Sigmoid colon (tissue), 3 donors: Measurements from ENCODE around the gene SEMA4F.

ENCODE experiments used
- POLR2A ChIP-seq, 2 donors: fragments of 450-650 bp; IDR thresholded peaks; one replicate each; pipeline ENCODE4 v1.6.1; 2016; ENCODE audit warnings: antibody characterized with exemption in 2 of 2, mild to moderate bottlenecking in 2 of 2, moderate library complexity in 2 of 2
- TF ChIP-seq, protein P1 (sequence below), 4 experiments: fragments of 450-650 bp in 3 of 4; fragments of 200-600 bp in 1 of 4; IDR thresholded peaks; one replicate each; pipeline ENCODE4 v1.5.1; 2016 to 2019; ENCODE audit warnings: antibody characterized with exemption in 4 of 4, mild to moderate bottlenecking in 3 of 4, moderate library complexity in 2 of 4

DNA sequence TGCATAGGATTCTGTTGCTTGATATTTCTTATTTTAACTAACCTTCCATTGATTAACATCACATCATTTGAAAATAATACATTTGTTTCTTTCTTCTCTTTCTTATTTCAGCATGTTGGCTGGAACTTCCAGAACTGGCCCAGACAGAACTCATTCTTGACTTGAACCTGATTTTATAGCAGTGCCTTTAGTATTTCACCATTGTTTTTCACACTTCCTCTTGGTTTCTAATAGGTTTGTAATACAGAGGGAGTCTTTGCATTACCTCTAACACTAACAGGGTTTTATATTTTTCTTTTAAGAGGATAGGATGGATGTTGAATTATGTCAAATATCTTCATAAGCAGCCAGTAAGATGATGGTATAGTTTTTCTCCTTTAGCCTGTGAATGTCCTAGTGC is 39.2 kb downstream of the SEMA4F start:
- TF ChIP-seq, protein P1, sequence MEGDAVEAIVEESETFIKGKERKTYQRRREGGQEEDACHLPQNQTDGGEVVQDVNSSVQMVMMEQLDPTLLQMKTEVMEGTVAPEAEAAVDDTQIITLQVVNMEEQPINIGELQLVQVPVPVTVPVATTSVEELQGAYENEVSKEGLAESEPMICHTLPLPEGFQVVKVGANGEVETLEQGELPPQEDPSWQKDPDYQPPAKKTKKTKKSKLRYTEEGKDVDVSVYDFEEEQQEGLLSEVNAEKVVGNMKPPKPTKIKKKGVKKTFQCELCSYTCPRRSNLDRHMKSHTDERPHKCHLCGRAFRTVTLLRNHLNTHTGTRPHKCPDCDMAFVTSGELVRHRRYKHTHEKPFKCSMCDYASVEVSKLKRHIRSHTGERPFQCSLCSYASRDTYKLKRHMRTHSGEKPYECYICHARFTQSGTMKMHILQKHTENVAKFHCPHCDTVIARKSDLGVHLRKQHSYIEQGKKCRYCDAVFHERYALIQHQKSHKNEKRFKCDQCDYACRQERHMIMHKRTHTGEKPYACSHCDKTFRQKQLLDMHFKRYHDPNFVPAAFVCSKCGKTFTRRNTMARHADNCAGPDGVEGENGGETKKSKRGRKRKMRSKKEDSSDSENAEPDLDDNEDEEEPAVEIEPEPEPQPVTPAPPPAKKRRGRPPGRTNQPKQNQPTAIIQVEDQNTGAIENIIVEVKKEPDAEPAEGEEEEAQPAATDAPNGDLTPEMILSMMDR (IDR thresholded peaks at IDR 0.05), result no peak
- TF ChIP-seq POLR2A (IDR thresholded peaks at IDR 0.05), result no peak
